IPS-18c (cell line): ENCODE data around the gene ESYT3.
A peak's percentile ranks its signal among the peaks of the same experiment; 100 is the strongest.

ENCODE experiments used
- H3K4me3 ChIP-seq: 2 replicates; pipeline ENCODE4 v1.7.0; 2013; ENCODE audit warnings: low read depth, mild to moderate bottlenecking, low read length, moderate library complexity; ENCODE audit not compliant: insufficient read depth
- H3K9me3 ChIP-seq: one replicate; pipeline ENCODE4 v1.6.1; 2013; ENCODE audit warnings: mild to moderate bottlenecking, low read length, moderate library complexity; ENCODE audit not compliant: control insufficient read depth, insufficient read depth

The ESYT3 gene

GRCh38 chr3:138435840-138436239 is 1.4 kb downstream of the ESYT3 start:
- Histone ChIP-seq H3K4me3 (peak overlapping the region; percentile 68), H3K9me3 (peaks cover 11% of the 10 kb centered on the region)

- H3K4me3 ChIP-seq = no peak overlapping the region
Measured at GRCh38 chr3:138437281-138437680, 2.9 kb downstream of the ESYT3 start.

GRCh38 chr3:138438896-138439295 is 4.5 kb downstream of the ESYT3 start:
- Histone ChIP-seq H3K9me3 (peaks cover 5% of the 10 kb centered on the region), H3K4me3 (no peak overlapping the region)

More at GRCh38 chr3:138437281-138437680, 2.9 kb downstream of the ESYT3 start:
- peaks cover 11% of the 10 kb centered on the region for H3K9me3 ChIP-seq

GRCh38 chr3:138439646-138440045 is 5.2 kb downstream of the ESYT3 start:
- Histone ChIP-seq H3K9me3 (peaks cover under 1% of the 10 kb centered on the region), H3K4me3 (no peak overlapping the region)

- H3K9me3 ChIP-seq = no peaks in the 10 kb centered on the region
- H3K4me3 ChIP-seq = no peak overlapping the region
Measured at GRCh38 chr3:138440121-138440521, 5.7 kb downstream of the ESYT3 start.

GRCh38 chr3:138440596-138440995 is 6.2 kb downstream of the ESYT3 start:
- H3K4me3 ChIP-seq = no peak overlapping the region

GRCh38 chr3:138441256-138441655 is 6.8 kb downstream of the ESYT3 start:
- H3K4me3 ChIP-seq = no peak overlapping the region
- no peaks in the 10 kb centered on the region for H3K9me3 ChIP-seq

More at GRCh38 chr3:138440596-138440995, 6.2 kb downstream of the ESYT3 start:
- H3K9me3 ChIP-seq = no peaks in the 10 kb centered on the region

GRCh38 chr3:138441742-138442141 is 7.3 kb downstream of the ESYT3 start:
- no peaks in the 10 kb centered on the region for H3K9me3 ChIP-seq
- no peak overlapping the region for H3K4me3 ChIP-seq

GRCh38 chr3:138442433-138442832 is 8.0 kb downstream of the ESYT3 start:
- H3K4me3 ChIP-seq = no peak overlapping the region

GRCh38 chr3:138443091-138443490 is 8.7 kb downstream of the ESYT3 start:
- Histone ChIP-seq H3K4me3 (no peak overlapping the region), H3K9me3 (no peaks in the 10 kb centered on the region)

More at GRCh38 chr3:138442433-138442832, 8.0 kb downstream of the ESYT3 start:
- H3K9me3 ChIP-seq = no peaks in the 10 kb centered on the region

- no peaks in the 10 kb centered on the region for H3K9me3 ChIP-seq
- H3K4me3 ChIP-seq = no peak overlapping the region
Measured at GRCh38 chr3:138443521-138444503, 9.4 kb downstream of the ESYT3 start.

GRCh38 chr3:138445236-138445635 is 10.8 kb downstream of the ESYT3 start:
- no peak overlapping the region for H3K4me3 ChIP-seq
- no peaks in the 10 kb centered on the region for H3K9me3 ChIP-seq

- Histone ChIP-seq H3K9me3 (no peaks in the 10 kb centered on the region), H3K4me3 (no peak overlapping the region)
Measured at GRCh38 chr3:138445654-138446053, 11.2 kb downstream of the ESYT3 start.

GRCh38 chr3:138448631-138449030 is 14.2 kb downstream of the ESYT3 start:
- H3K9me3 ChIP-seq = no peaks in the 10 kb centered on the region
- no peak overlapping the region for H3K4me3 ChIP-seq

GRCh38 chr3:138449490-138449889 is 15.1 kb downstream of the ESYT3 start:
- Histone ChIP-seq H3K4me3 (no peak overlapping the region), H3K9me3 (no peaks in the 10 kb centered on the region)

- H3K4me3 ChIP-seq = no peak overlapping the region
- no peaks in the 10 kb centered on the region for H3K9me3 ChIP-seq
Measured at GRCh38 chr3:138450181-138450580, 15.8 kb downstream of the ESYT3 start.

- Histone ChIP-seq H3K4me3 (no peak overlapping the region), H3K9me3 (no peaks in the 10 kb centered on the region)
Measured at GRCh38 chr3:138450704-138451424, 16.4 kb downstream of the ESYT3 start.
